ENCODE measurements around the gene B3GNT7.
A peak's percentile ranks its signal among the peaks of the same experiment; 100 is the strongest.
"Not testable (repeated sequence)": the region's sequence is repeated elsewhere in the genome, so short reads cannot be mapped to it uniquely, and the experiment has no call there.

B3GNT7 gene

DNA sequence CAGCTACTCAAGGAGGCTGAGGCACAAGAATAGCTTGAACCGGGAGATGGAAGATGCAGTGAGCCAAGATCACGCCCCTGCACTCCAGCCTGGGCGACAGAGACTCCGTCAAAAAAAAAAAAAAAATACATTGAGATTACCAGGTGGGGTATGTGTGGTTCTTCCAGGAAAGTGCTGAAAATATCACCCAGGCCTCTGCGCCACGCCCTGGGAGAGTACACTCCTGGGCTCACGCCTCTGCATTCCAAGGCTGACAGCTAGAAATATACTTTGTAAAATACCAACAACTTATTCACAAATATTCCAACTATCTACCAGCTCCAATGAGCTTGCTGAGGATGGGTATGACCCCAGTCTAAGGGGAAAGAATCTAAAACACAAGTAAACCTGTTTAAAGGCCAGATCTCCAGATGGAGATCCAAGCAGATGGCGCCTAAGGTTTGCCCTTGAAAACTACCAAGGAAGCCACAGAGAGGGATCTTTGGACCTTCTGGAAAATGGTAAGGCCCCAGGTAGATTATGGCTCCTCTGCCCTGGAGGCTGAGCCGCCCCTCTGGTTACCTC is 21.6 kb upstream of the B3GNT7 start:
- Histone ChIP-seq H2AFZ (ENCODE audit: low read length) (no peak overlapping the region), H2BK12ac (ENCODE audit: low read length) (no peak overlapping the region), H3K4me1 (ENCODE audit: control insufficient read depth in 2 of 2, insufficient read depth in 1 of 2, low read depth in 1 of 2, low read length in 2 of 2) (peaks cover 4 to 19% of the 10 kb centered on the region in 2 donors), H3K27ac (replicated peaks; ENCODE audit: low read length) (no peak overlapping the region), H2AK5ac (ENCODE audit: low read depth, low read length) (no peak overlapping the region), H2BK120ac (ENCODE audit: low read depth, low read length) (no peak overlapping the region), H3K18ac (ENCODE audit: low read length) (no peak overlapping the region), H3K79me1 (ENCODE audit: low read depth, low read length) (no peaks in the 10 kb centered on the region), H3K9ac (ENCODE audit: low read depth, low read length, poor library complexity) (no peak overlapping the region), H2BK5ac (ENCODE audit: low read length) (no peak overlapping the region), H3K27me3 (ENCODE audit: control insufficient read depth in 3 of 3, insufficient read depth in 3 of 3, low read depth in 1 of 3, low read length in 3 of 3) (no peaks in the 10 kb centered on the region), H3K14ac (ENCODE audit: low read length) (no peak overlapping the region), H2BK15ac (ENCODE audit: low read length) (no peak overlapping the region), H4K91ac (ENCODE audit: low read depth, low read length, poor library complexity) (no peak overlapping the region), H3K36me3 (replicated peaks in 1 of 2; ENCODE audit: control insufficient read depth in 2 of 2, insufficient read depth in 2 of 2, low read length in 2 of 2) (no peaks in the 10 kb centered on the region), H3K9me3 (replicated peaks in 1 of 2; ENCODE audit: control insufficient read depth in 2 of 2, insufficient read depth in 1 of 2, low read depth in 1 of 2, low read length in 2 of 2) (no peaks in the 10 kb centered on the region), H4K8ac (ENCODE audit: low read depth, low read length) (no peak overlapping the region), H3K4ac (ENCODE audit: low read length) (no peak overlapping the region), H3K4me2 (ENCODE audit: insufficient read depth, low read length, poor library complexity, severe bottlenecking) (no peak overlapping the region), H3K23ac (ENCODE audit: low read depth, low read length, poor library complexity) (no peak overlapping the region), H3K4me3 (ENCODE audit: low read length in 2 of 2) (no peak overlapping the region)
- DNase-seq (ENCODE audit: low spot score) = no peak
- no CpG with 5 or more reads among the region's 9 CpGs for WGBS, 2 donors (ENCODE audit: extremely low coverage in 2 of 2, insufficient read length in 2 of 2, insufficient replicate concordance in 1 of 2)

DNA sequence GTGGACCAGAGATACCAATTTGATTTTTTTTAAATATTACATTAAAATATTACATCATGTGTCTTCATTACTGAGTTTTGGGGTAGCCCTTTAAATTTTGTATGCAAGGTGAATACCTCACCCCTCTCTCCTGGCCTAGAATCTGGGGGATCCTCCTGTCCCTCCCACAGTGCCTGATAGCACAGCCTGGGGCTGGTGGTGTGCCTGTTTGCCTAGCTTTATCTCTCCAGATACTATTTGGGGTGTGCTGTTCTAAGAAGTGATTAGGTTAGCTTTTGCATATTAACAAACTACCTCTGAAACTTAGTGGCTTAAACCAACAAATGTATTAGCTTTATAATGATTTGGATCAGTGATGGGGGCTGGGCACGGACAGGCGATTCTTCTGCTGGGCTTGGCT is 20.7 kb upstream of the B3GNT7 start:
- H2BK15ac ChIP-seq (ENCODE audit: low read length) = no peak overlapping the region
- DNase-seq (ENCODE audit: low spot score) = no peak

GRCh38 chr2:231375994-231376615 is 19.4 kb upstream of the B3GNT7 start:
- not testable (repeated sequence) for H3K27ac ChIP-seq (replicated peaks; ENCODE audit: low read length)
- no CpG with 5 or more reads among the region's 11 CpGs for WGBS, 2 donors (ENCODE audit: extremely low coverage in 2 of 2, insufficient read length in 2 of 2, insufficient replicate concordance in 1 of 2)

More for the DNA sequence above, 20.7 kb upstream of the B3GNT7 start:
- Histone ChIP-seq H2AK5ac (ENCODE audit: low read depth, low read length) (no peak overlapping the region), H3K23ac (ENCODE audit: low read depth, low read length, poor library complexity) (no peak overlapping the region), H3K14ac (ENCODE audit: low read length) (no peak overlapping the region), H3K27me3 (ENCODE audit: control insufficient read depth in 3 of 3, insufficient read depth in 3 of 3, low read depth in 1 of 3, low read length in 3 of 3) (no peaks in the 10 kb centered on the region), H2BK12ac (ENCODE audit: low read length) (no peak overlapping the region), H3K4me2 (ENCODE audit: insufficient read depth, low read length, poor library complexity, severe bottlenecking) (no peak overlapping the region), H3K18ac (ENCODE audit: low read length) (no peak overlapping the region), H3K4me3 (ENCODE audit: low read length in 2 of 2) (no peak overlapping the region), H3K4ac (ENCODE audit: low read length) (no peak overlapping the region), H3K36me3 (replicated peaks in 1 of 2; ENCODE audit: control insufficient read depth in 2 of 2, insufficient read depth in 2 of 2, low read length in 2 of 2) (no peaks in the 10 kb centered on the region), H3K27ac (replicated peaks; ENCODE audit: low read length) (no peak overlapping the region), H3K79me1 (ENCODE audit: low read depth, low read length) (no peaks in the 10 kb centered on the region), H2AFZ (ENCODE audit: low read length) (no peak overlapping the region), H3K4me1 (ENCODE audit: control insufficient read depth in 2 of 2, insufficient read depth in 1 of 2, low read depth in 1 of 2, low read length in 2 of 2) (peaks cover 8 to 22% of the 10 kb centered on the region in 2 donors), H2BK120ac (ENCODE audit: low read depth, low read length) (no peak overlapping the region), H3K9ac (ENCODE audit: low read depth, low read length, poor library complexity) (no peak overlapping the region), H2BK5ac (ENCODE audit: low read length) (no peak overlapping the region), H3K9me3 (replicated peaks in 1 of 2; ENCODE audit: control insufficient read depth in 2 of 2, insufficient read depth in 1 of 2, low read depth in 1 of 2, low read length in 2 of 2) (no peaks in the 10 kb centered on the region), H4K8ac (ENCODE audit: low read depth, low read length) (no peak overlapping the region), H4K91ac (ENCODE audit: low read depth, low read length, poor library complexity) (no peak overlapping the region)
- no CpG with 5 or more reads among the region's 2 CpGs for WGBS, 2 donors (ENCODE audit: extremely low coverage in 2 of 2, insufficient read length in 2 of 2, insufficient replicate concordance in 1 of 2)

GRCh38 chr2:231376857-231377256 is 18.7 kb upstream of the B3GNT7 start:
- H2BK15ac ChIP-seq (ENCODE audit: low read length) = no peak overlapping the region
- no peak overlapping the region for H4K91ac ChIP-seq (ENCODE audit: low read depth, low read length, poor library complexity)
- H3K27ac ChIP-seq (replicated peaks; ENCODE audit: low read length) = no peak overlapping the region
- no peaks in the 10 kb centered on the region for H3K79me1 ChIP-seq (ENCODE audit: low read depth, low read length)
- no peak overlapping the region for H3K4ac ChIP-seq (ENCODE audit: low read length)
- no peak overlapping the region for H3K9ac ChIP-seq (ENCODE audit: low read depth, low read length, poor library complexity)
- H2AFZ ChIP-seq (ENCODE audit: low read length) = no peak overlapping the region
- peak overlapping the region; percentile 52 for H3K23ac ChIP-seq (ENCODE audit: low read depth, low read length, poor library complexity)
- H3K4me3 ChIP-seq (ENCODE audit: low read length in 2 of 2) = no peak overlapping the region
- H2BK5ac ChIP-seq (ENCODE audit: low read length) = no peak overlapping the region
- H3K36me3 ChIP-seq (replicated peaks in 1 of 2; ENCODE audit: control insufficient read depth in 2 of 2, insufficient read depth in 2 of 2, low read length in 2 of 2) = no peaks in the 10 kb centered on the region
- peaks cover 3 to 10% of the 10 kb centered on the region in 2 donors for H3K4me1 ChIP-seq (ENCODE audit: control insufficient read depth in 2 of 2, insufficient read depth in 1 of 2, low read depth in 1 of 2, low read length in 2 of 2)
- H2AK5ac ChIP-seq (ENCODE audit: low read depth, low read length) = no peak overlapping the region
- peak overlapping the region; percentile 1 for H3K18ac ChIP-seq (ENCODE audit: low read length)
- no peaks in the 10 kb centered on the region for H3K27me3 ChIP-seq (ENCODE audit: control insufficient read depth in 3 of 3, insufficient read depth in 3 of 3, low read depth in 1 of 3, low read length in 3 of 3)
- no peak overlapping the region for H2BK12ac ChIP-seq (ENCODE audit: low read length)
- H3K14ac ChIP-seq (ENCODE audit: low read length) = peak overlapping the region; percentile 73
- DNase-seq (ENCODE audit: low spot score) = no peak
- H2BK120ac ChIP-seq (ENCODE audit: low read depth, low read length) = no peak overlapping the region
- H3K4me2 ChIP-seq (ENCODE audit: insufficient read depth, low read length, poor library complexity, severe bottlenecking) = no peak overlapping the region
- no peak overlapping the region for H4K8ac ChIP-seq (ENCODE audit: low read depth, low read length)
- H3K9me3 ChIP-seq (replicated peaks in 1 of 2; ENCODE audit: control insufficient read depth in 2 of 2, insufficient read depth in 1 of 2, low read depth in 1 of 2, low read length in 2 of 2) = no peaks in the 10 kb centered on the region
- no CpG with 5 or more reads among the region's 8 CpGs for WGBS, 2 donors (ENCODE audit: extremely low coverage in 2 of 2, insufficient read length in 2 of 2, insufficient replicate concordance in 1 of 2)

More at GRCh38 chr2:231375994-231376615, 19.4 kb upstream of the B3GNT7 start:
- H3K9me3 ChIP-seq (replicated peaks in 1 of 2; ENCODE audit: control insufficient read depth in 2 of 2, insufficient read depth in 1 of 2, low read depth in 1 of 2, low read length in 2 of 2); H4K91ac ChIP-seq (ENCODE audit: low read depth, low read length, poor library complexity); H3K14ac ChIP-seq (ENCODE audit: low read length); H2BK5ac ChIP-seq (ENCODE audit: low read length); H2BK15ac ChIP-seq (ENCODE audit: low read length); H3K23ac ChIP-seq (ENCODE audit: low read depth, low read length, poor library complexity); H3K4ac ChIP-seq (ENCODE audit: low read length); H3K27me3 ChIP-seq (ENCODE audit: control insufficient read depth in 3 of 3, insufficient read depth in 3 of 3, low read depth in 1 of 3, low read length in 3 of 3); H3K36me3 ChIP-seq (replicated peaks in 1 of 2; ENCODE audit: control insufficient read depth in 2 of 2, insufficient read depth in 2 of 2, low read length in 2 of 2); H3K9ac ChIP-seq (ENCODE audit: low read depth, low read length, poor library complexity); H3K4me2 ChIP-seq (ENCODE audit: insufficient read depth, low read length, poor library complexity, severe bottlenecking); H4K8ac ChIP-seq (ENCODE audit: low read depth, low read length); H2AK5ac ChIP-seq (ENCODE audit: low read depth, low read length); H2BK12ac ChIP-seq (ENCODE audit: low read length); H3K4me3 ChIP-seq (ENCODE audit: low read length in 2 of 2); H2AFZ ChIP-seq (ENCODE audit: low read length); H3K79me1 ChIP-seq (ENCODE audit: low read depth, low read length); H3K18ac ChIP-seq (ENCODE audit: low read length); DNase-seq (ENCODE audit: low spot score); H2BK120ac ChIP-seq (ENCODE audit: low read depth, low read length): not testable (repeated sequence)
- H3K4me1 ChIP-seq (ENCODE audit: control insufficient read depth in 2 of 2, insufficient read depth in 1 of 2, low read depth in 1 of 2, low read length in 2 of 2) = peaks cover 3 to 11% of the 10 kb centered on the region in 2 donors
